Osteocyte (in vitro differentiated cells): Measurements from ENCODE around the gene NUCB2. TPM values are rescaled to one million over a fixed set of nuclear protein-coding genes. Genes with fewer than 3 reads are reported as not detected.
A peak's percentile ranks its signal among the peaks of the same experiment; 100 is the strongest.

Source experiments
- DNase-seq: peaks from one replicate; pipeline ENCODE4 v3.0.0; 2021; ENCODE audit warnings: mixed read lengths; ENCODE audit not compliant: unreplicated experiment; ENCODE audit errors: extremely low spot score
- H3K27ac Mint-ChIP-seq: one replicate; pipeline ENCODE4 v1.8.0; 2021; ENCODE audit warnings: mild to moderate bottlenecking, mixed read lengths; ENCODE audit not compliant: unreplicated experiment
- H3K27me3 Mint-ChIP-seq: one replicate; pipeline ENCODE4 v1.8.0; 2021; ENCODE audit warnings: mixed read lengths; ENCODE audit not compliant: unreplicated experiment
- H3K36me3 Mint-ChIP-seq: one replicate; pipeline ENCODE4 v1.8.0; 2021; ENCODE audit warnings: mixed read lengths; ENCODE audit not compliant: unreplicated experiment
- H3K4me1 Mint-ChIP-seq: one replicate; pipeline ENCODE4 v1.8.0; 2021; ENCODE audit warnings: mixed read lengths; ENCODE audit not compliant: unreplicated experiment
- H3K4me3 Mint-ChIP-seq: one replicate; pipeline ENCODE4 v1.8.0; 2021; ENCODE audit warnings: mild to moderate bottlenecking, moderate library complexity, mixed read lengths; ENCODE audit not compliant: unreplicated experiment
- H3K9me3 Mint-ChIP-seq: one replicate; pipeline ENCODE4 v1.8.0; 2021; ENCODE audit warnings: mixed read lengths; ENCODE audit not compliant: unreplicated experiment
- total RNA-seq: library from RNA; stranded (reverse); gene quantifications from 2 replicates; pipeline ENCODE4 v1.2.1, GENCODE V29; 2021
- TF ChIP-seq, protein P1 (sequence below): fragments of 200-600 bp; sonication (generic); IDR thresholded peaks from 2 replicates; pipeline ENCODE4 v1.5.0; 2021; ENCODE audit warnings: antibody characterized with exemption, mild to moderate bottlenecking, moderate library complexity

Gene NUCB2
- total RNA-seq, 1 donor from 2014 or later, result 78.8 TPM

DNA sequence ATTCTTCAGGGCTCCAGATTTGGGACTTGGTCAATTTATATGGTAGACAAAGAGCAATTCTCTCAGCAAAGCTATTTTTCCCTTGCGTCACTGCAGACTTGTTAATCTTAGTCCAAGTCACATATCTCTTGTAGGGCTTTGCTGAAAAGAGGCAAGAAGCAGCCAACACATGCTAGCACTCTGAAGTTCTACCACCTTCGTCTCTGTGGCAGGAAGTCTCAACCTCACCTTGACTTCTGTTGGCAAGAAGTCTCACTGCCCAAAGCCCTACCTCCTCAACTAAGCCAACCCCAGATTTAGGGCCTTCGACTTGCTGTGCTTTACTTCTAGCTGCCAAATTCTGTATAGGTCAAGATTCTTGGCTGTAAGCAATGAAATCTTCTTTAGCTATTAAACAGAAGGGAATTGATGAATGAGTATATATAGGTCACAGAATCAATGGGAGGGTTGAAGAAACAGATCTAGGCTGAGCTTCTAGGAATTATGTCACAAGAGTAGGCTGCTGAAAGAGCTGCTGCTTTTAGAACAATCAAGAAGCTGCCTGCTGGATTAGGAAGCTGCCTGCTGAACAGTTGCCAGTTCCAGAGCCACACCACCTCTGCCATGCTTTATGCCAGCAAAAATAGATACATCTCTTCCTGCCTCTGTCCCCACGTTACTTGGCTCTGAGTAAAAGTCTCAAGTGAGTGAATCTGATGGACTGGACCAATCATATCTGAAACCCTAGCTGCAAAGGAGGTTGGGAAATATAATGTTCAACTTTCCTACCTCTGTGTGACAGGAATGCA is 57.5 kb downstream of the NUCB2 start:
- peaks cover 16% of the 10 kb centered on the region for H3K36me3 Mint-ChIP-seq
- H3K9me3 Mint-ChIP-seq, result no peaks in the 10 kb centered on the region
- H3K4me1 Mint-ChIP-seq, result no peaks in the 10 kb centered on the region
- H3K27me3 Mint-ChIP-seq, result no peaks in the 10 kb centered on the region
- DNase-seq, result no peak
- no peak overlapping the region for H3K27ac Mint-ChIP-seq
- TF ChIP-seq, protein P1, sequence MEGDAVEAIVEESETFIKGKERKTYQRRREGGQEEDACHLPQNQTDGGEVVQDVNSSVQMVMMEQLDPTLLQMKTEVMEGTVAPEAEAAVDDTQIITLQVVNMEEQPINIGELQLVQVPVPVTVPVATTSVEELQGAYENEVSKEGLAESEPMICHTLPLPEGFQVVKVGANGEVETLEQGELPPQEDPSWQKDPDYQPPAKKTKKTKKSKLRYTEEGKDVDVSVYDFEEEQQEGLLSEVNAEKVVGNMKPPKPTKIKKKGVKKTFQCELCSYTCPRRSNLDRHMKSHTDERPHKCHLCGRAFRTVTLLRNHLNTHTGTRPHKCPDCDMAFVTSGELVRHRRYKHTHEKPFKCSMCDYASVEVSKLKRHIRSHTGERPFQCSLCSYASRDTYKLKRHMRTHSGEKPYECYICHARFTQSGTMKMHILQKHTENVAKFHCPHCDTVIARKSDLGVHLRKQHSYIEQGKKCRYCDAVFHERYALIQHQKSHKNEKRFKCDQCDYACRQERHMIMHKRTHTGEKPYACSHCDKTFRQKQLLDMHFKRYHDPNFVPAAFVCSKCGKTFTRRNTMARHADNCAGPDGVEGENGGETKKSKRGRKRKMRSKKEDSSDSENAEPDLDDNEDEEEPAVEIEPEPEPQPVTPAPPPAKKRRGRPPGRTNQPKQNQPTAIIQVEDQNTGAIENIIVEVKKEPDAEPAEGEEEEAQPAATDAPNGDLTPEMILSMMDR, result no peak
- H3K4me3 Mint-ChIP-seq, result no peak overlapping the region

DNA sequence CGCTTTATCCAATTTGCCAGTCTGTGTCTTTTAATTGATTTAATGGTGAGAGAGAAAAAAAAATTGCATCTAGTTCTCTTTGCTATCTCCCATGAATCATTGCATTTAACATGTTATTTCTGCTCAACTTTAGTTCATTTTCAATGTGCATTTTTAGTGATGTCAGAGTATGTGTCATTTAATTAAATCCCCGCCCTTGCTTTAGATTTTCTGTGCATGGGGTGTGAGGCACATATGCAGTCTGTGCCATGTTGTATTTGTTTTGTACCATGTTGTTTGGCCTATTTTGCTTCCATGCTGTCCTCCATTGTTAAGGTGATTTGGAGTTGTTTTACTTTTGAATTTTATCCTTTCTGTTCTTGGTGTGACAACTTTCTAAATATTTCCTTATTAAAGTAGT is 66.7 kb downstream of the NUCB2 start:
- peak overlapping the region; percentile 23 for H3K27ac Mint-ChIP-seq
- TF ChIP-seq, protein P1, result no peak
- H3K36me3 Mint-ChIP-seq, result peaks cover 3% of the 10 kb centered on the region
- no peaks in the 10 kb centered on the region for H3K27me3 Mint-ChIP-seq
- H3K9me3 Mint-ChIP-seq, result no peaks in the 10 kb centered on the region
- H3K4me3 Mint-ChIP-seq, result no peak overlapping the region
- peaks cover 10% of the 10 kb centered on the region for H3K4me1 Mint-ChIP-seq
- DNase-seq, result no peak

DNA sequence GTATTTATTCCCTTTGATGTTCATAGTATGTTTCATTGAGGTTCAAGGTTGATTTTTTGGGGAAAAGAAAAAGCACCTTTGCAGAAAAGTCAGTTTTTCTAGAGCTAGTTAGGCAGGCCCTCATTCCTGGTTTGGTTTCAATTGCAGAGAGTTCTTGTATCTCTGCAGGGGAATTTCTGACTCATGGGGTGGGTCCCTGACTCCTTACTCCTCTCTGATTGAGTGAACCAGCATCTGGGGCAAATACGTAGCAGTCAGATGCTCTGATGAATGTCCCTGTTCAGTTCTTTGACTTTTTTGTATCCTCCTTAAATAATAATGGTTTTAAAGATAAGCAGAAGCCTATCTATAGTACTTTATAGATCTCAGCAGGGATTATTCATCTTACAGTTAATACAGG is 67.4 kb downstream of the NUCB2 start:
- H3K9me3 Mint-ChIP-seq, result no peaks in the 10 kb centered on the region
- H3K27ac Mint-ChIP-seq, result peak overlapping the region; percentile 67
- peaks cover 10% of the 10 kb centered on the region for H3K4me1 Mint-ChIP-seq
- H3K4me3 Mint-ChIP-seq, result no peak overlapping the region
- TF ChIP-seq, protein P1, result no peak
- no peak for DNase-seq
- H3K36me3 Mint-ChIP-seq, result peaks cover 3% of the 10 kb centered on the region
- no peaks in the 10 kb centered on the region for H3K27me3 Mint-ChIP-seq

DNA sequence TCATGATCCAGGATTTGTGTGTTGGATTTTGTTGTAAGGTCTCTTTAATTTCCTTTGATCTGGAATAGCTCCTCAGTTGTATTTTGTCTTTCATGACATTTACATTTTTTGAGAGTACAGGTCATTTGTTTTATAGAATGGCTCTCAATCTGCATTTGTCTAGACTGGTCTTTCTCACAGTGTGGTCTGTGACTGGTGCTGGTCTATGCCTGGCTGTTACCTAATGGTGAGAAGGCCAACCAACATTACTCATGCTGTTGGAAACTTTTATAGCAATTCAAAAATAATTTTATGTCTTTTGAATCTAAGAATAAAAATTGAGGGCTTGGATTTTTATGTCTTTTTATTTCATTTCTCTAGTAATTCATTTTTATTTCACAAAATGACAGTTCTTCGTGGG is 71.1 kb downstream of the NUCB2 start:
- peaks cover 14% of the 10 kb centered on the region for H3K4me1 Mint-ChIP-seq
- H3K9me3 Mint-ChIP-seq, result no peaks in the 10 kb centered on the region
- H3K27ac Mint-ChIP-seq, result no peak overlapping the region
- no peak for DNase-seq
- no peaks in the 10 kb centered on the region for H3K27me3 Mint-ChIP-seq
- H3K4me3 Mint-ChIP-seq, result no peak overlapping the region
- TF ChIP-seq, protein P1, result no peak
- no peaks in the 10 kb centered on the region for H3K36me3 Mint-ChIP-seq

GRCh38 chr11:17350455-17351171 is 74.1 kb downstream of the NUCB2 start:
- H3K27ac Mint-ChIP-seq, result no peak overlapping the region
- no peaks in the 10 kb centered on the region for H3K27me3 Mint-ChIP-seq
- TF ChIP-seq, protein P1, result no peak
- peaks cover 22% of the 10 kb centered on the region for H3K4me1 Mint-ChIP-seq
- DNase-seq, result no peak
- no peaks in the 10 kb centered on the region for H3K36me3 Mint-ChIP-seq
- no peaks in the 10 kb centered on the region for H3K9me3 Mint-ChIP-seq
- H3K4me3 Mint-ChIP-seq, result peak overlapping the region; percentile 87
